HepG2 (cell line): ENCODE data around the gene ATP8B1. TPM values are rescaled to one million over a fixed set of nuclear protein-coding genes. Genes with fewer than 3 reads are reported as not detected.

Source experiments
- ATAC-seq: fragments of 200-7000 bp; cut with Tn5 transposase; 3 replicates; pipeline ENCODE4 v1.9.1; 2020; ENCODE audit warnings: mild to moderate bottlenecking, moderate library complexity
- BruUV-seq: library from RNA; stranded (reverse); fragments of 400-500 nt; replicated peaks from 2 replicates; lab custom pipeline; 2021; lab: Mats Ljungman, UMichigan
- CTCF ChIA-PET: fragments of 300-600 bp; formaldehyde crosslinking; extraction: SDS; loops from one replicate; lab custom pipeline; 2021; ENCODE audit warnings: low total read pairs, inconsistent platforms, low intra/inter-chr PET ratio; lab: Yijun Ruan, JAX
- POLR2A ChIA-PET: fragments of 350-600 bp; sonication (Branson Sonifier 250); formaldehyde crosslinking; loops from one replicate; lab custom pipeline; 2020; ENCODE audit warnings: antibody characterized with exemption, inconsistent platforms; lab: Yijun Ruan, JAX
- DNase-seq: peaks from one replicate; pipeline ENCODE4 v3.0.0-alpha.2; 2015; ENCODE audit warnings: low spot score
- FAIRE-seq: peaks from 3 replicates; lab custom pipeline; 2011; peaks lifted over from hg19 to GRCh38; lab: Jason Lieb, UNC
- H2AFZ ChIP-seq: one replicate; pipeline ENCODE4 v1.6.1; 2011; ENCODE audit warnings: low read length, inconsistent platforms
- H3K27ac ChIP-seq: fragments of 300-600 bp; 3 replicates; pipeline ENCODE4 v1.8.0; 2011; ENCODE audit warnings: mixed run types, mild to moderate bottlenecking, mixed read lengths, low read length, inconsistent platforms; ENCODE audit not compliant: insufficient read depth; ENCODE audit errors: extremely low read length
- H3K27me3 ChIP-seq, 2 experiments: fragments of 200-600 bp in 1 of 2; 2 replicates in 1 of 2; 3 replicates in 1 of 2; pipeline versions ENCODE4 v1.6.0 to v1.8.0; 2011; ENCODE audit warnings: low read length in 2 of 2, mild to moderate bottlenecking in 2 of 2, moderate library complexity in 2 of 2, inconsistent platforms in 1 of 2; ENCODE audit not compliant: insufficient read depth in 2 of 2, control insufficient read depth in 1 of 2
- H3K36me3 ChIP-seq, 2 experiments: fragments of 200-600 bp in 1 of 2; replicated peaks in 1 of 2; 2 replicates in 1 of 2; 3 replicates in 1 of 2; pipeline versions ENCODE4 v1.5.1 to v1.8.0; 2011; ENCODE audit warnings: low read length in 2 of 2, inconsistent platforms in 1 of 2; ENCODE audit not compliant: insufficient read depth in 2 of 2, control insufficient read depth in 1 of 2
- H3K4me1 ChIP-seq: 2 replicates; pipeline ENCODE4 v1.5.1; 2012; ENCODE audit warnings: low read length, inconsistent platforms; ENCODE audit not compliant: insufficient read depth
- H3K4me2 ChIP-seq: 2 replicates; pipeline ENCODE4 v1.6.0; 2011; ENCODE audit warnings: low read depth, low read length, inconsistent platforms
- H3K4me3 ChIP-seq, 3 experiments: fragments of 200-600 bp in 1 of 3; sonication (generic), shearing (Covaris generic) in 1 of 3; replicated peaks in 1 of 3; 2 replicates each; pipeline ENCODE4 v1.5.1; 2011 to 2016; ENCODE audit warnings: low read length in 3 of 3, inconsistent platforms in 2 of 3, low read depth in 2 of 3, mild to moderate bottlenecking in 2 of 3, control low read depth in 1 of 3, mixed read lengths in 1 of 3; ENCODE audit not compliant: insufficient read depth in 1 of 3
- H3K79me2 ChIP-seq: one replicate; pipeline ENCODE4 v1.6.1; 2011; ENCODE audit warnings: low read length, inconsistent platforms; ENCODE audit not compliant: insufficient read depth
- H3K9ac ChIP-seq: 2 replicates; pipeline ENCODE4 v1.6.0; 2011; ENCODE audit warnings: mild to moderate bottlenecking, low read depth, low read length, inconsistent platforms; ENCODE audit not compliant: insufficient read depth
- H3K9me3 ChIP-seq: 2 replicates; pipeline ENCODE4 v1.5.1; 2012; ENCODE audit warnings: mild to moderate bottlenecking, low read length
- H4K20me1 ChIP-seq: 2 replicates; pipeline ENCODE4 v1.6.0; 2011; ENCODE audit warnings: inconsistent platforms, mild to moderate bottlenecking, low read length, moderate library complexity; ENCODE audit not compliant: insufficient read depth
- ATM ChIP-seq: fragments of 450-650 bp; IDR thresholded peaks from 2 replicates; pipeline ENCODE4 v1.7.1; 2017; ENCODE audit warnings: mild to moderate bottlenecking, borderline replicate concordance
- ELF1 ChIP-seq: sonication (generic); formaldehyde crosslinking; IDR thresholded peaks from 2 replicates; pipeline ENCODE4 v1.4.0; 2020; ENCODE audit warnings: missing genetic modification reagents
- ELF3 ChIP-seq: IDR thresholded peaks from 2 replicates; pipeline ENCODE4 v1.6.1; 2016; ENCODE audit warnings: missing genetic modification reagents, missing compliant biosample characterization
- HNRNPK ChIP-seq: fragments of 200-400 bp; formaldehyde crosslinking; IDR thresholded peaks from 2 replicates; pipeline ENCODE4 v1.6.1; 2018; ENCODE audit warnings: low read length, low read depth, moderate library complexity, mild to moderate bottlenecking; ENCODE audit not compliant: poor library complexity, severe bottlenecking
- NPAS2 ChIP-seq: sonication (generic); formaldehyde crosslinking; IDR thresholded peaks from 2 replicates; pipeline ENCODE4 v1.8.0; 2022; ENCODE audit warnings: mild to moderate bottlenecking, missing genetic modification reagents, borderline replicate concordance
- PATZ1 ChIP-seq: sonication (generic); formaldehyde crosslinking; IDR thresholded peaks from 2 replicates; pipeline ENCODE4 v1.4.0; 2020; ENCODE audit warnings: missing genetic modification reagents
- PHF21A ChIP-seq: sonication (generic); formaldehyde crosslinking; IDR thresholded peaks from 2 replicates; pipeline ENCODE4 v1.5.0; 2020; ENCODE audit warnings: mild to moderate bottlenecking, missing genetic modification reagents
- SAFB2 ChIP-seq: sonication (generic); formaldehyde crosslinking; IDR thresholded peaks from 2 replicates; pipeline ENCODE4 v1.5.1; 2020; ENCODE audit warnings: missing genetic modification reagents, low read depth, mild to moderate bottlenecking, borderline replicate concordance
- SMC3 ChIP-seq: IDR thresholded peaks from 2 replicates; pipeline ENCODE4 v1.6.1; 2011; ENCODE audit warnings: low read length, improper control_type of control experiment
- ZBTB21 ChIP-seq: sonication (generic); formaldehyde crosslinking; IDR thresholded peaks from 2 replicates; pipeline ENCODE4 v1.4.0; 2020; ENCODE audit warnings: missing genetic modification reagents
- ZNF235 ChIP-seq: sonication (generic); formaldehyde crosslinking; IDR thresholded peaks from 2 replicates; pipeline ENCODE4 v1.8.1; 2023; ENCODE audit warnings: mild to moderate bottlenecking, missing genetic modification reagents, borderline replicate concordance
- ZNF576 ChIP-seq: sonication (generic); formaldehyde crosslinking; IDR thresholded peaks from 2 replicates; pipeline ENCODE4 v1.4.0; 2020; ENCODE audit warnings: mild to moderate bottlenecking, missing genetic modification reagents
- ZNF792 ChIP-seq: IDR thresholded peaks from 2 replicates; pipeline ENCODE4 v1.6.1; 2016
- WGBS: methylation state at CpG from one replicate; pipeline ENCODE4 v1.1.6; 2017; ENCODE audit warnings: low lambda C conversion rate; 5-methylcytosine and 5-hydroxymethylcytosine counted together
- in situ Hi-C: cut with HindIII; loops from 2 replicates; pipeline ENCODE4 v1.10.0; 2017; ENCODE audit warnings: low pct_unique_long_range_greater_than_20kb; ENCODE audit not compliant: extremely low pct_ligation_motif_present
- intact Hi-C: fragments of 100-400 bp; cut with micrococcal nuclease; formaldehyde crosslinking; loops from one replicate; pipeline ENCODE4 v1.10.0; 2022; ENCODE audit not compliant: unreplicated experiment
- polyA plus RNA-seq, 8 experiments: library from polyadenylated mRNA; depleted of rRNA in 3 of 8; stranded (reverse) in 7 of 8; unstranded in 1 of 8; fragments of >200 nt; fragmentation: Illumina TruSeq in 4 of 8; extraction: Trizol in 4 of 8; gene quantifications; 2 replicates each; pipeline versions ENCODE4 v1.2.1 to v1.2.3, GENCODE V29; 2011 to 2016; ENCODE audit warnings: low read depth in 4 of 8, missing spikeins in 1 of 8, mixed read lengths in 1 of 8; ENCODE audit not compliant: insufficient read depth in 1 of 8
- total RNA-seq, 5 experiments: library from RNA; depleted of rRNA; stranded (reverse); fragments of >200 nt; fragmentation: Illumina TruSeq; extraction: Trizol; gene quantifications; 2 replicates each; pipeline ENCODE4 v1.2.3, GENCODE V29; 2016; ENCODE audit warnings: low read depth in 1 of 5
- TF ChIP-seq, protein P1 (sequence below): sonication (generic); formaldehyde crosslinking; IDR thresholded peaks from 2 replicates; pipeline ENCODE4 v1.8.0; 2022; ENCODE audit warnings: mild to moderate bottlenecking, missing genetic modification reagents, moderate library complexity
- TF ChIP-seq, protein P2 (sequence below): sonication (generic); formaldehyde crosslinking; IDR thresholded peaks from 2 replicates; pipeline ENCODE4 v1.4.0; 2020; ENCODE audit warnings: mild to moderate bottlenecking, missing genetic modification reagents

The ATP8B1 gene
- total and polyA plus RNA-seq, 2 of the 13 experiments (the other 11 are each of a cell fraction or from before 2014, with no cell fraction given): 2.8 to 4.0 TPM

DNA sequence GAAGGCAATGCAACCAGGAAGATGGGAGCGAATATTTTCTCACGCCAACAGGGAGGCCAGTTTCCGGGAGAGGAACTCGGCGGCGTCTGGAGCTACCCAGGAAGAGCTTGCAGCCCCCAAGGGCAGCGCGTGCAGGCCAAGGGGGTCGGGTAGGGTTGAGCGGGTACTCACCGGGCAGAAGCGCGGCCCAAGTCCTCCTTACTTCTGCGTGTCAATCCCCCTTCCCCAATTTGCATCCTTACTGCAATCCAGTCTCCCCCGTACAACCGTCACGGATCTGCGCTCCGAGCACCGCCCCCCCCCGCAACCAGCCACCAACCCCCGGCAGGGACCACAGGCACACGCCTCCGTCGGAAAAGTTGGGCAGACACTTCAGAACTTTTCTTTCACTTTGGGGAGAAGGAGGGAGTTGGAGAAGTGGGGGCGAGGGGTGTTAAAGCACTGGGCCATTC lies 1.3 kb downstream of the ATP8B1 start (continued):
- TF ChIP-seq, protein P1, sequence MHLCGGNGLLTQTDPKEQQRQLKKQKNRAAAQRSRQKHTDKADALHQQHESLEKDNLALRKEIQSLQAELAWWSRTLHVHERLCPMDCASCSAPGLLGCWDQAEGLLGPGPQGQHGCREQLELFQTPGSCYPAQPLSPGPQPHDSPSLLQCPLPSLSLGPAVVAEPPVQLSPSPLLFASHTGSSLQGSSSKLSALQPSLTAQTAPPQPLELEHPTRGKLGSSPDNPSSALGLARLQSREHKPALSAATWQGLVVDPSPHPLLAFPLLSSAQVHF (CRISPR knock-in tag): 0 out of 2 replicates have a peak, but pooled peaks have one; percentile 38
- no peak for TF ChIP-seq SAFB2 (CRISPR knock-in tag)
- TF ChIP-seq ZNF792 (CRISPR knock-in tag): no peak
- TF ChIP-seq ELF3 (CRISPR knock-in tag): 0 out of 2 replicates have a peak, but pooled peaks have one; percentile 14
- TF ChIP-seq ZNF576 (CRISPR knock-in tag): no peak
- 0 out of 2 replicates have a peak, but pooled peaks have one; percentile 24 for TF ChIP-seq PHF21A
- TF ChIP-seq PATZ1 (CRISPR knock-in tag): peak; percentile 30; the same call in 1 of the 2 replicates

DNA sequence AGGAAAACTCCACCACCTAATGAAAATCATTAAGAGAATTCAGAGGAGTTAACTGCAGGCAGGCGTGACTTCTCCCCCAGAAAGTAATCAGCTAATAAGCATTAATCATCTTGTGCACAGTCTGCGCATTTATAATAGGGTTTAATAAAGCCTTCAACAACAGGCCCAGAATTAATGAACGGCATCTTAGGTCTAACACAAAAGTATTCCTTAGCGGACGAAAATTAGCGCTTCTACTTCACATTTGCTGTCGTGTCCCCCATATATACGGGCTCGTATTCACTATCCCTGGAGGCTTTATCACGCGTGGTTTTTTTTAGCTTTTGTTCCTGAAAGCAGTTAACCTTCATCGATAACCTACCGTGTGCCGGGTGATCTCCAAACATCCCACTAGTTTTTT lies 1.8 kb downstream of the ATP8B1 start:
- POLR2A ChIA-PET: no interaction called here
- TF ChIP-seq ATM: no peak
- no peak for TF ChIP-seq ELF1 (CRISPR knock-in tag)
- TF ChIP-seq ZBTB21: no peak
- TF ChIP-seq NPAS2 (CRISPR knock-in tag): no peak
- TF ChIP-seq SMC3: no peak
- TF ChIP-seq, protein P2, sequence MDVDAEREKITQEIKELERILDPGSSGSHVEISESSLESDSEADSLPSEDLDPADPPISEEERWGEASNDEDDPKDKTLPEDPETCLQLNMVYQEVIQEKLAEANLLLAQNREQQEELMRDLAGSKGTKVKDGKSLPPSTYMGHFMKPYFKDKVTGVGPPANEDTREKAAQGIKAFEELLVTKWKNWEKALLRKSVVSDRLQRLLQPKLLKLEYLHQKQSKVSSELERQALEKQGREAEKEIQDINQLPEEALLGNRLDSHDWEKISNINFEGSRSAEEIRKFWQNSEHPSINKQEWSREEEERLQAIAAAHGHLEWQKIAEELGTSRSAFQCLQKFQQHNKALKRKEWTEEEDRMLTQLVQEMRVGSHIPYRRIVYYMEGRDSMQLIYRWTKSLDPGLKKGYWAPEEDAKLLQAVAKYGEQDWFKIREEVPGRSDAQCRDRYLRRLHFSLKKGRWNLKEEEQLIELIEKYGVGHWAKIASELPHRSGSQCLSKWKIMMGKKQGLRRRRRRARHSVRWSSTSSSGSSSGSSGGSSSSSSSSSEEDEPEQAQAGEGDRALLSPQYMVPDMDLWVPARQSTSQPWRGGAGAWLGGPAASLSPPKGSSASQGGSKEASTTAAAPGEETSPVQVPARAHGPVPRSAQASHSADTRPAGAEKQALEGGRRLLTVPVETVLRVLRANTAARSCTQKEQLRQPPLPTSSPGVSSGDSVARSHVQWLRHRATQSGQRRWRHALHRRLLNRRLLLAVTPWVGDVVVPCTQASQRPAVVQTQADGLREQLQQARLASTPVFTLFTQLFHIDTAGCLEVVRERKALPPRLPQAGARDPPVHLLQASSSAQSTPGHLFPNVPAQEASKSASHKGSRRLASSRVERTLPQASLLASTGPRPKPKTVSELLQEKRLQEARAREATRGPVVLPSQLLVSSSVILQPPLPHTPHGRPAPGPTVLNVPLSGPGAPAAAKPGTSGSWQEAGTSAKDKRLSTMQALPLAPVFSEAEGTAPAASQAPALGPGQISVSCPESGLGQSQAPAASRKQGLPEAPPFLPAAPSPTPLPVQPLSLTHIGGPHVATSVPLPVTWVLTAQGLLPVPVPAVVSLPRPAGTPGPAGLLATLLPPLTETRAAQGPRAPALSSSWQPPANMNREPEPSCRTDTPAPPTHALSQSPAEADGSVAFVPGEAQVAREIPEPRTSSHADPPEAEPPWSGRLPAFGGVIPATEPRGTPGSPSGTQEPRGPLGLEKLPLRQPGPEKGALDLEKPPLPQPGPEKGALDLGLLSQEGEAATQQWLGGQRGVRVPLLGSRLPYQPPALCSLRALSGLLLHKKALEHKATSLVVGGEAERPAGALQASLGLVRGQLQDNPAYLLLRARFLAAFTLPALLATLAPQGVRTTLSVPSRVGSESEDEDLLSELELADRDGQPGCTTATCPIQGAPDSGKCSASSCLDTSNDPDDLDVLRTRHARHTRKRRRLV (CRISPR knock-in tag): no peak
- TF ChIP-seq ZNF235: no peak
- no peak for TF ChIP-seq HNRNPK

More for the DNA sequence above, 1.8 kb downstream of the ATP8B1 start:
- Histone ChIP-seq H3K79me2 (peaks cover 9% of the 10 kb centered on the region), H3K27ac (no peak overlapping the region), H3K9me3 (no peaks in the 10 kb centered on the region), H4K20me1 (no peaks in the 10 kb centered on the region), H2AFZ (peak overlapping the region; percentile 62), H3K36me3 (no peaks in the 10 kb centered on the region), H3K27me3 (peaks cover 2 to 10% of the 10 kb centered on the region in 2 experiments; a peak in 2 of 5 replicates), H3K4me3 (peak overlapping the region; percentile 61 to 88 (median 76)), H3K9ac (peak overlapping the region; percentile 55), H3K4me1 (peaks cover 59% of the 10 kb centered on the region), H3K4me2 (peak overlapping the region; percentile 80)
- no peak for ATAC-seq
- intact Hi-C loops (loop anchor here (10.0 kb wide), 1 partner anchor 53 kb away; no protein-coding TSS in a partner anchor), in situ Hi-C loops (no loop called here)
- CTCF ChIA-PET: no interaction called here
- TSS peak; percentile 41 for BruUV-seq
- no peak for DNase-seq
- 25% methylated on average over 14 of the region's 14 CpGs for WGBS
- no peak for FAIRE-seq
